GM12891 (cell line): ENCODE data around the gene BACH2.
"Not testable (repeated sequence)": the region's sequence is repeated elsewhere in the genome, so short reads cannot be mapped to it uniquely, and the experiment has no call there.

Source experiments
- PAX5 ChIP-seq: IDR thresholded peaks from 2 replicates; pipeline ENCODE4 v1.6.1; 2011; ENCODE audit warnings: low read length, moderate library complexity, mild to moderate bottlenecking; ENCODE audit not compliant: insufficient read depth, severe bottlenecking
- POLR2A ChIP-seq: IDR thresholded peaks from 2 replicates; pipeline ENCODE4 v1.6.1; 2011; ENCODE audit warnings: low read depth, low read length, control low read depth
- POLR2AphosphoS5 ChIP-seq: IDR thresholded peaks from 2 replicates; pipeline ENCODE4 v1.6.1; 2011; ENCODE audit warnings: low read depth, low read length, control low read depth
- POU2F2 ChIP-seq: IDR thresholded peaks from 2 replicates; pipeline ENCODE4 v1.6.1; 2011; ENCODE audit warnings: low read depth, mild to moderate bottlenecking, control low read depth, low read length, moderate library complexity
- SPI1 ChIP-seq: IDR thresholded peaks from 2 replicates; pipeline ENCODE4 v1.6.1; 2011; ENCODE audit warnings: low read depth, low read length, control low read depth
- TAF1 ChIP-seq: IDR thresholded peaks from 2 replicates; pipeline ENCODE4 v1.6.1; 2011; ENCODE audit warnings: low read depth, low read length, control low read depth

GRCh38 chr6:90055924-90056323 lies 240.7 kb downstream of the BACH2 start:
- TF ChIP-seq TAF1, POLR2A, POLR2AphosphoS5, POU2F2, PAX5, SPI1: not testable (repeated sequence)
